Mesendoderm (in vitro differentiated cells): ENCODE measurements around the gene JTB.
A peak's percentile ranks its signal among the peaks of the same experiment; 100 is the strongest.

Experiments used
- DNase-seq: peaks from one replicate; pipeline ENCODE4 v3.0.0; 2013
- H2AK5ac ChIP-seq: 2 replicates; pipeline ENCODE4 v1.6.1; 2013; ENCODE audit warnings: low read length, inconsistent platforms
- H2BK120ac ChIP-seq: 2 replicates; pipeline ENCODE4 v1.6.1; 2013; ENCODE audit warnings: low read depth, mild to moderate bottlenecking, low read length, moderate library complexity, mixed read lengths
- H2BK15ac ChIP-seq: replicated peaks from 2 replicates; pipeline ENCODE4 v1.6.1; 2013; ENCODE audit warnings: low read depth, mild to moderate bottlenecking, moderate library complexity
- H2BK5ac ChIP-seq: 2 replicates; pipeline ENCODE4 v1.6.1; 2013; ENCODE audit warnings: low read length, inconsistent platforms
- H3K18ac ChIP-seq: 2 replicates; pipeline ENCODE4 v1.6.1; 2013; ENCODE audit warnings: mild to moderate bottlenecking, low read length, mixed read lengths
- H3K23ac ChIP-seq: one replicate; pipeline ENCODE4 v1.6.1; 2013; ENCODE audit warnings: low read length
- H3K27ac ChIP-seq: 2 replicates; pipeline ENCODE4 v1.5.1; 2013; ENCODE audit warnings: low read depth, mild to moderate bottlenecking, inconsistent platforms, low read length, moderate library complexity
- H3K27me3 ChIP-seq: 2 replicates; pipeline ENCODE4 v1.6.1; 2013; ENCODE audit warnings: low read length, control low read depth, mild to moderate bottlenecking, inconsistent platforms; ENCODE audit not compliant: insufficient read depth, poor library complexity
- H3K36me3 ChIP-seq: 2 replicates; pipeline ENCODE4 v1.6.1; 2013; ENCODE audit warnings: low read length, inconsistent platforms; ENCODE audit not compliant: control insufficient read depth, insufficient read depth
- H3K4ac ChIP-seq: one replicate; pipeline ENCODE4 v1.6.1; 2013; ENCODE audit warnings: low read depth, mild to moderate bottlenecking, low read length, moderate library complexity
- H3K4me1 ChIP-seq: 2 replicates; pipeline ENCODE4 v1.6.1; 2013; ENCODE audit warnings: low read depth, low read length, inconsistent platforms; ENCODE audit not compliant: control insufficient read depth
- H3K4me2 ChIP-seq: 2 replicates; pipeline ENCODE4 v1.6.1; 2013; ENCODE audit warnings: low read length
- H3K4me3 ChIP-seq: 2 replicates; pipeline ENCODE4 v1.5.1; 2013; ENCODE audit warnings: mild to moderate bottlenecking, low read length
- H3K56ac ChIP-seq: one replicate; pipeline ENCODE4 v1.6.1; 2013; ENCODE audit warnings: low read length
- H3K79me1 ChIP-seq: 2 replicates; pipeline ENCODE4 v1.6.1; 2013; ENCODE audit warnings: low read length, inconsistent platforms
- H3K79me2 ChIP-seq: 2 replicates; pipeline ENCODE4 v1.6.1; 2013; ENCODE audit warnings: mild to moderate bottlenecking, low read length; ENCODE audit not compliant: control insufficient read depth, insufficient read depth
- H3K9ac ChIP-seq: 2 replicates; pipeline ENCODE4 v1.6.1; 2013; ENCODE audit warnings: low read length, inconsistent platforms
- H4K5ac ChIP-seq: one replicate; pipeline ENCODE4 v1.6.1; 2013; ENCODE audit warnings: low read length
- H4K8ac ChIP-seq: one replicate; pipeline ENCODE4 v1.6.1; 2013; ENCODE audit warnings: low read depth, mild to moderate bottlenecking, control low read depth, low read length, moderate library complexity
- WGBS: extraction: QIAGEN DNeasy Blood & Tissue Kit; methylation state at CpG from one replicate; pipeline ENCODE4 v1.1.7; 2013; ENCODE audit warnings: low lambda C conversion rate, missing lambda C conversion rate; ENCODE audit not compliant: insufficient coverage; ENCODE audit errors: extremely low coverage; 5-methylcytosine and 5-hydroxymethylcytosine counted together

Gene JTB

GRCh38 chr1:153961421-153961820 lies 16.1 kb downstream of the JTB start:
- Histone ChIP-seq H3K4me3 (peak overlapping the region; percentile 88), H3K4me2 (peak overlapping the region; percentile 87), H2BK120ac (no peak overlapping the region), H2BK15ac (no peak overlapping the region), H3K9ac (peak overlapping the region; percentile 98), H3K36me3 (peaks cover 7% of the 10 kb centered on the region), H3K4ac (no peak overlapping the region), H2AK5ac (no peak overlapping the region), H3K18ac (no peak overlapping the region), H3K56ac (peak overlapping the region; percentile 97), H3K79me2 (peaks cover 44% of the 10 kb centered on the region), H4K8ac (no peak overlapping the region), H3K27ac (no peak overlapping the region), H3K79me1 (peaks cover 19% of the 10 kb centered on the region), H3K23ac (no peak overlapping the region), H4K5ac (no peak overlapping the region), H3K27me3 (no peaks in the 10 kb centered on the region), H2BK5ac (no peak overlapping the region), H3K4me1 (peaks cover 11% of the 10 kb centered on the region)
- DNase-seq = no peak
- WGBS = no CpG with 5 or more reads among the region's 4 CpGs

DNA sequence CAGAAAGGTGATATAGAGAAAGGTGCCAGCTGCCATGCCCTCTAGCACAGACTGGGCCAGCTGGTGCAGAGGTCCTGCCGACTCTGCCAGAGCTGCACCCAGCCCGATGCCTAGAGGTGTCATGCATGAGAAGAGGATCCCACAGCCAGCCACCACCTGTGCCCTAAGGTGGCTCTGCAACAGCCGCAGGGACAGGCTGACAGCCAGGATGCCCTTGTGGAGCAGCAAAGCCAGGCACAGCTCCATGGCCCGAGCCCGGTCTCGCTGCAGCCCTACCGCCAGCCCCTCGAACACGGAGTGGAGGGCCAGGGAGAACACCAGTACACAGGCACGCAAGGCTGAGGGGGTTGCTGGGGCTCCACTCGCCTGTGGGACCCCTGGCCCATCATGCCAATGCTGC lies 17.3 kb downstream of the JTB start:
- no CpG with 5 or more reads among the region's 11 CpGs for WGBS
- Histone ChIP-seq H3K18ac (no peak overlapping the region), H3K56ac (no peak overlapping the region), H3K23ac (no peak overlapping the region), H2BK120ac (no peak overlapping the region), H3K4me1 (peaks cover 9% of the 10 kb centered on the region), H3K4me2 (no peak overlapping the region), H3K4me3 (no peak overlapping the region), H3K4ac (no peak overlapping the region), H2AK5ac (no peak overlapping the region), H3K36me3 (peaks cover 7% of the 10 kb centered on the region), H4K5ac (no peak overlapping the region), H3K27me3 (no peaks in the 10 kb centered on the region), H3K27ac (no peak overlapping the region), H2BK15ac (no peak overlapping the region), H3K9ac (no peak overlapping the region), H2BK5ac (no peak overlapping the region), H4K8ac (no peak overlapping the region), H3K79me1 (peaks cover 24% of the 10 kb centered on the region), H3K79me2 (peaks cover 55% of the 10 kb centered on the region)
- DNase-seq = no peak

GRCh38 chr1:153959454-153959853 lies 18.0 kb downstream of the JTB start:
- Histone ChIP-seq H3K27me3 (no peaks in the 10 kb centered on the region), H3K4me1 (peaks cover 9% of the 10 kb centered on the region), H3K4me2 (no peak overlapping the region), H4K8ac (no peak overlapping the region), H2BK120ac (no peak overlapping the region), H2AK5ac (no peak overlapping the region), H3K23ac (no peak overlapping the region), H2BK15ac (no peak overlapping the region), H3K79me2 (peaks cover 61% of the 10 kb centered on the region), H3K4ac (no peak overlapping the region), H3K4me3 (no peak overlapping the region), H3K79me1 (peaks cover 29% of the 10 kb centered on the region), H3K36me3 (peaks cover 7% of the 10 kb centered on the region), H3K9ac (no peak overlapping the region), H2BK5ac (no peak overlapping the region), H3K27ac (no peak overlapping the region), H3K18ac (no peak overlapping the region), H3K56ac (no peak overlapping the region), H4K5ac (no peak overlapping the region)
- DNase-seq = peak; percentile 38
- WGBS = no CpG with 5 or more reads among the region's 3 CpGs

DNA sequence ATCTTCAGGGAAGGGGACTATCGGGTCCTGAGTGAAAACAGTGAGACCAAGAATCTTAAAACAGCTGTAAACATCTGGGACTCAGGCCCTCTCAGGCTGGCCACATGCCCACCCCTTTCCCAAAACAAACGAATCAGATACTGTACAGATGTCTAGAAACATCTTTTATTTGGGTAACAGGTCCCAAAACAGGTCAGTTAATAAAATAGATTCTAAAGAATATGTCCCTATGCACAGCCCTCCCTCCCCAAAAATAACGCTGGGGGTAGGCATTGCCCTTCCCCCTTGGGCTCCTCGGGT lies 18.6 kb downstream of the JTB start:
- no peak overlapping the region for H3K4ac ChIP-seq
- H4K8ac ChIP-seq = no peak overlapping the region
- H3K9ac ChIP-seq = no peak overlapping the region
- no peak overlapping the region for H3K27ac ChIP-seq
- H3K23ac ChIP-seq = no peak overlapping the region
- H2AK5ac ChIP-seq = no peak overlapping the region
- WGBS = no CpG with 5 or more reads among the region's 4 CpGs
- no peak overlapping the region for H2BK15ac ChIP-seq
- no peak overlapping the region for H4K5ac ChIP-seq
- H3K18ac ChIP-seq = no peak overlapping the region
- H3K4me1 ChIP-seq = peaks cover 9% of the 10 kb centered on the region
- H3K27me3 ChIP-seq = no peaks in the 10 kb centered on the region
- peaks cover 65% of the 10 kb centered on the region for H3K79me2 ChIP-seq
- H3K4me2 ChIP-seq = no peak overlapping the region
- H2BK5ac ChIP-seq = no peak overlapping the region
- H3K56ac ChIP-seq = no peak overlapping the region
- no peak for DNase-seq
- no peak overlapping the region for H3K4me3 ChIP-seq
- no peak overlapping the region for H2BK120ac ChIP-seq
- H3K79me1 ChIP-seq = peaks cover 32% of the 10 kb centered on the region
- H3K36me3 ChIP-seq = peaks cover 7% of the 10 kb centered on the region

DNA sequence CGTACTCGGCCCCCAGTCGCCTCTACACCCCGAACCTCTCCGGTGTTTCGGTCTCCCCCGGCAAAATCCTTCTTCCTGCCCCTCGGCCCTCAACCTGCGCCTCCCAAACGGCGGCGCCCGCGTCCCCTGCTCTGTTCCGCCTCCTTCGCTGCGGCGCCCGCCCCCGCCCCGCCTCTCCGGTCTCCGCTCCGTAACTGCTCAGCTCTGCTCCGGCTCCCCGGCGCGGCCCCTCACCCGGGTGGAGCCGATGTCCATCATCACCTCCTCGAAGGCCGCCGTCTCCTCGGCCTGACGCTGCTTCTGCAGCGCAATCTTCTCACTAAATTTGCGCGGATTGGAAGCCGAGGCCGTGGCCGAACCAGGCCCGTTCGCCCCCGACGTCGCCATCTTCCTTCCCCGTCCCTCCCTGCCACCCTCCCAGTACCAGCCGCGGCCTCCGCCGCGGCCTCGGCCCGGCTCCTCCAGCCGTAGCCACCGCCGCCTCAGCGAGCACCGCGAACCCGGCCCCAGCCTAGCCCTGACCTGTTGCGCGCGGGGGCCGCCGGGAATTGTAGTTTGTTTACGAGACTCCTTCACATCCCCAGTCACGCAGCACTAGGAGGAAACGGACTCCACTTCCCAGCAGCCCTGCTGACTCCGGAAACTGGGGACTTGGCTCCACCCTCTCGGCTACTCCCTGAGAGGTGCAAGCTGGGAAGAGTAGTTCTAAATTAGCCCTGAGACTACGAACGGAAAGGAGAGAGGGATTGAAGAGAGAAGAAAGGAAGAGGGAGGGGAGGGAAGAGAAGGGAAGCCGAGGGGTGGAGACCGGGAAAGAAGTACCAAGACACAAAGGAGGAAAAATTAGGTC lies 19.1 kb downstream of the JTB start, which contains the start of gene CRTC2:
TSS of gene CRTC2 (minus strand) at position 502 of the 850 bp plus-strand sequence. CDS start at position 387, 115 bp downstream.
- peak within 1 kb of the TSS; percentile 80 for H3K27ac ChIP-seq
- peak within 1 kb of the TSS; percentile 96 for H3K56ac ChIP-seq
- H2BK120ac ChIP-seq = no peak within 1 kb of the TSS
- H3K4ac ChIP-seq = peak within 1 kb of the TSS; percentile 44
- H3K27me3 ChIP-seq = no peaks in the 10 kb centered on the region
- no peak within 1 kb of the TSS for H4K5ac ChIP-seq
- no peak within 1 kb of the TSS for H2BK5ac ChIP-seq
- H4K8ac ChIP-seq = no peak within 1 kb of the TSS
- WGBS = no CpG with 5 or more reads among the region's 75 CpGs
- peak within 1 kb of the TSS; percentile 7 for H3K23ac ChIP-seq
- no peak within 1 kb of the TSS for H2AK5ac ChIP-seq
- H3K79me2 ChIP-seq = peaks cover 68% of the 10 kb centered on the region
- peak within 1 kb of the TSS; percentile 95 for H3K4me3 ChIP-seq
- peak; percentile 100 for DNase-seq
- peaks cover 8% of the 10 kb centered on the region for H3K36me3 ChIP-seq
- peak within 1 kb of the TSS; percentile 88 for H3K9ac ChIP-seq
- peak within 1 kb of the TSS; percentile 64 for H3K18ac ChIP-seq
- H3K4me1 ChIP-seq = peaks cover 9% of the 10 kb centered on the region
- H2BK15ac ChIP-seq = no peak within 1 kb of the TSS
- H3K79me1 ChIP-seq = peaks cover 38% of the 10 kb centered on the region
- H3K4me2 ChIP-seq = peak within 1 kb of the TSS; percentile 90
